ENCODE data around the gene IFIT1B. TPM values are rescaled to one million over a fixed set of nuclear protein-coding genes. Genes with fewer than 3 reads are reported as not detected.
A peak's percentile ranks its signal among the peaks of the same experiment; 100 is the strongest.
"Not testable (repeated sequence)": the region's sequence is repeated elsewhere in the genome, so short reads cannot be mapped to it uniquely, and the experiment has no call there.

Gene IFIT1B
- total RNA-seq, 2 experiments from 2014 or later: 0.15 TPM; not detected in 1

GRCh38 chr10:89392974-89393373 lies 15.1 kb downstream of the IFIT1B start:
- Mint-ChIP-seq H3K4me1 (peaks cover 45% of the 10 kb centered on the region), H3K27ac (peak overlapping the region; percentile 90), H3K4me3 (peak overlapping the region; percentile 87), H3K36me3 (ENCODE audit: low read depth) (peaks cover 39% of the 10 kb centered on the region), H3K27me3 (no peaks in the 10 kb centered on the region), H3K9me3 (no peaks in the 10 kb centered on the region)
- no peak for DNase-seq
- ChIA-PET CTCF (interaction anchor here (0.6 to 2.3 kb wide), 5 partner anchors 21 to 814 kb away, joined by 3 to 19 read pairs (median 5); partner anchors contain the start of genes IFIT5 and KIF20B), POLR2A (interaction anchor here (0.6 to 2.4 kb wide), 13 partner anchors 20 to 1531 kb away, joined by 3 to 50 read pairs (median 7); partner anchors contain the start of genes IFIT2, IFIT3, IFIT5 and KIF20B)

- no peaks in the 10 kb centered on the region for H3K27me3 Mint-ChIP-seq
- POLR2A ChIA-PET: interaction anchor here (2.2 to 2.4 kb wide), 2 partner anchors 24 to 62 kb away, joined by 8 to 13 read pairs; no protein-coding TSS in a partner anchor
- peak overlapping the region; percentile 87 for H3K4me3 Mint-ChIP-seq
- no peak overlapping the region for H3K27ac Mint-ChIP-seq
- peaks cover 48% of the 10 kb centered on the region for H3K36me3 Mint-ChIP-seq (ENCODE audit: low read depth)
- DNase-seq: no peak
- no peaks in the 10 kb centered on the region for H3K9me3 Mint-ChIP-seq
- H3K4me1 Mint-ChIP-seq: peaks cover 54% of the 10 kb centered on the region
- CTCF ChIA-PET: interaction anchor here (1.5 to 2.3 kb wide), 2 partner anchors 56 to 62 kb away, joined by 4 to 9 read pairs; no protein-coding TSS in a partner anchor
These were observed 16.0 kb downstream of the IFIT1B start for GRCh38 chr10:89393898-89394297.

- ChIA-PET CTCF (no interaction called here), POLR2A (interaction anchor here (1.2 kb wide), 1 partner anchor 19 kb away, joined by 4 read pairs; the partner anchor contains the start of gene IFIT5)
- H3K27ac Mint-ChIP-seq: no peak overlapping the region
- H3K4me1 Mint-ChIP-seq: peaks cover 62% of the 10 kb centered on the region
- H3K36me3 Mint-ChIP-seq (ENCODE audit: low read depth): peaks cover 61% of the 10 kb centered on the region
- peak overlapping the region; percentile 26 for H3K4me3 Mint-ChIP-seq
- no peak for DNase-seq
- H3K27me3 Mint-ChIP-seq: no peaks in the 10 kb centered on the region
- H3K9me3 Mint-ChIP-seq: no peaks in the 10 kb centered on the region
These were observed 17.3 kb downstream of the IFIT1B start for GRCh38 chr10:89395141-89395540.

GRCh38 chr10:89398003-89398749 lies 20.3 kb downstream of the IFIT1B start:
- ChIA-PET POLR2A (interaction anchor here (2.3 kb wide), 1 partner anchor 16 kb away, joined by 11 read pairs; the partner anchor contains the start of gene IFIT5), CTCF (no interaction called here)
- Mint-ChIP-seq H3K9me3 (no peaks in the 10 kb centered on the region), H3K27me3 (no peaks in the 10 kb centered on the region), H3K4me1 (peaks cover 59% of the 10 kb centered on the region), H3K27ac (peak overlapping the region; percentile 16), H3K36me3 (ENCODE audit: low read depth) (peaks cover 83% of the 10 kb centered on the region), H3K4me3 (no peak overlapping the region)
- no peak for DNase-seq

GRCh38 chr10:89399956-89400355 lies 22.1 kb downstream of the IFIT1B start:
- Mint-ChIP-seq H3K4me3 (no peak overlapping the region), H3K27ac (no peak overlapping the region), H3K9me3 (no peaks in the 10 kb centered on the region), H3K36me3 (ENCODE audit: low read depth) (peaks cover 88% of the 10 kb centered on the region), H3K27me3 (no peaks in the 10 kb centered on the region), H3K4me1 (peaks cover 52% of the 10 kb centered on the region)
- POLR2A ChIA-PET: interaction anchor here (1.3 to 2.3 kb wide), 2 partner anchors 14 to 301 kb away, joined by 3 to 11 read pairs; partner anchors contain the start of genes IFIT5 and KIF20B
- CTCF ChIA-PET: interaction anchor here (0.7 kb wide), 1 partner anchor 44 kb away, joined by 4 read pairs; no protein-coding TSS in a partner anchor
- DNase-seq: no peak

GRCh38 chr10:89403043-89403442 lies 25.2 kb downstream of the IFIT1B start:
- POLR2A ChIA-PET: no interaction called here
- Mint-ChIP-seq H3K36me3 (ENCODE audit: low read depth) (peaks cover 97% of the 10 kb centered on the region), H3K4me1 (peaks cover 34% of the 10 kb centered on the region), H3K27me3 (no peaks in the 10 kb centered on the region), H3K27ac (no peak overlapping the region), H3K4me3 (no peak overlapping the region), H3K9me3 (peaks cover 3% of the 10 kb centered on the region)
- DNase-seq: no peak
- CTCF ChIA-PET: interaction anchor here (1.7 kb wide), 1 partner anchor 11 kb away, joined by 5 read pairs; the partner anchor contains the start of gene IFIT5

GRCh38 chr10:89404104-89405047 lies 26.5 kb downstream of the IFIT1B start:
- no peak for DNase-seq
- H3K9me3 Mint-ChIP-seq: peaks cover 3% of the 10 kb centered on the region
- H3K4me1 Mint-ChIP-seq: peaks cover 23% of the 10 kb centered on the region
- no peak overlapping the region for H3K27ac Mint-ChIP-seq
- peaks cover 96% of the 10 kb centered on the region for H3K36me3 Mint-ChIP-seq (ENCODE audit: low read depth)
- H3K27me3 Mint-ChIP-seq: no peaks in the 10 kb centered on the region
- POLR2A ChIA-PET: interaction anchor here (1.6 kb wide), 1 partner anchor 10 kb away, joined by 5 read pairs; the partner anchor contains the start of gene IFIT5
- CTCF ChIA-PET: no interaction called here
- no peak overlapping the region for H3K4me3 Mint-ChIP-seq

- Mint-ChIP-seq H3K36me3 (ENCODE audit: low read depth) (peaks cover 95% of the 10 kb centered on the region), H3K4me1 (peaks cover 26% of the 10 kb centered on the region)
- H3K9me3 Mint-ChIP-seq, POLR2A ChIA-PET, CTCF ChIA-PET, DNase-seq, H3K27ac Mint-ChIP-seq, H3K27me3 Mint-ChIP-seq, H3K4me3 Mint-ChIP-seq: not testable (repeated sequence)
These were observed 28.3 kb downstream of the IFIT1B start for GRCh38 chr10:89406178-89406577.

- POLR2A ChIA-PET: interaction anchor here (1.5 kb wide), 1 partner anchor 10 kb away, joined by 3 read pairs; no protein-coding TSS in a partner anchor
- H3K27ac Mint-ChIP-seq, DNase-seq, H3K27me3 Mint-ChIP-seq, CTCF ChIA-PET, H3K4me3 Mint-ChIP-seq: not testable (repeated sequence)
- H3K4me1 Mint-ChIP-seq: peaks cover 32% of the 10 kb centered on the region
- H3K9me3 Mint-ChIP-seq: peaks cover 15% of the 10 kb centered on the region
- peaks cover 95% of the 10 kb centered on the region for H3K36me3 Mint-ChIP-seq (ENCODE audit: low read depth)
These were observed 29.9 kb downstream of the IFIT1B start for GRCh38 chr10:89407792-89408191.

- Mint-ChIP-seq H3K36me3 (ENCODE audit: low read depth) (peaks cover 91% of the 10 kb centered on the region), H3K9me3 (peaks cover 15% of the 10 kb centered on the region), H3K4me1 (peaks cover 37% of the 10 kb centered on the region)
- H3K27me3 Mint-ChIP-seq, DNase-seq, POLR2A ChIA-PET, H3K4me3 Mint-ChIP-seq, CTCF ChIA-PET, H3K27ac Mint-ChIP-seq: not testable (repeated sequence)
These were observed 31.4 kb downstream of the IFIT1B start for GRCh38 chr10:89409282-89409681.

GRCh38 chr10:89410551-89410950 lies 32.7 kb downstream of the IFIT1B start:
- peaks cover 15% of the 10 kb centered on the region for H3K9me3 Mint-ChIP-seq
- H3K4me3 Mint-ChIP-seq, H3K27ac Mint-ChIP-seq, POLR2A ChIA-PET, CTCF ChIA-PET, DNase-seq, H3K27me3 Mint-ChIP-seq: not testable (repeated sequence)
- H3K36me3 Mint-ChIP-seq (ENCODE audit: low read depth): peaks cover 88% of the 10 kb centered on the region
- peaks cover 41% of the 10 kb centered on the region for H3K4me1 Mint-ChIP-seq

GRCh38 chr10:89411135-89411534 lies 33.3 kb downstream of the IFIT1B start:
- not testable (repeated sequence) for DNase-seq

More at GRCh38 chr10:89411135-89411534, 33.3 kb downstream of the IFIT1B start:
- Mint-ChIP-seq H3K9me3 (peaks cover 15% of the 10 kb centered on the region), H3K36me3 (ENCODE audit: low read depth) (peaks cover 88% of the 10 kb centered on the region), H3K4me1 (peaks cover 45% of the 10 kb centered on the region)
- CTCF ChIA-PET, H3K27ac Mint-ChIP-seq, H3K4me3 Mint-ChIP-seq, POLR2A ChIA-PET, H3K27me3 Mint-ChIP-seq: not testable (repeated sequence)

Data from activated CD4-positive, alpha-beta memory T cell treated with anti-CD3 and anti-CD28 coated beads, Interleukin-2, amount 10 ng/mL, durations not matched to agents 7 days and 5 days (primary cell).